Spleen (tissue), 7 donors: ENCODE data around the gene ZSCAN18.

Source experiments
- CTCF ChIP-seq, 11 experiments: fragments of 200-600 bp in 7 of 11; fragments of 450-650 bp in 4 of 11; sonication (generic) in 4 of 11; IDR thresholded peaks in 8 of 11; conservative IDR thresholded peaks in 3 of 11; 1 replicate in 7 of 11; 2 replicates in 4 of 11; pipeline versions ENCODE4 v1.4.0 to v1.8.0; 2016 to 2021; ENCODE audit warnings: antibody characterized with exemption in 11 of 11, inconsistent platforms in 4 of 11, mild to moderate bottlenecking in 1 of 11
- POLR2A ChIP-seq, 3 donors: fragments of 450-650 bp; IDR thresholded peaks; one replicate each; pipeline ENCODE4 v1.5.1; 2017; ENCODE audit warnings: antibody characterized with exemption in 3 of 3, mild to moderate bottlenecking in 1 of 3
- POLR2AphosphoS5 ChIP-seq, 3 donors: sonication (generic); formaldehyde crosslinking; IDR thresholded peaks; one replicate each; pipeline ENCODE4 v1.5.1; 2017; ENCODE audit warnings: antibody characterized with exemption in 3 of 3
- donor health status: DM: no; HTN: no; CAD: no; lungs with moderate emphysema.
- donor health status: DM: no; HTN: no; CAD: no.
- donor health status: DM: no; HTN: no; CAD: no.

DNA sequence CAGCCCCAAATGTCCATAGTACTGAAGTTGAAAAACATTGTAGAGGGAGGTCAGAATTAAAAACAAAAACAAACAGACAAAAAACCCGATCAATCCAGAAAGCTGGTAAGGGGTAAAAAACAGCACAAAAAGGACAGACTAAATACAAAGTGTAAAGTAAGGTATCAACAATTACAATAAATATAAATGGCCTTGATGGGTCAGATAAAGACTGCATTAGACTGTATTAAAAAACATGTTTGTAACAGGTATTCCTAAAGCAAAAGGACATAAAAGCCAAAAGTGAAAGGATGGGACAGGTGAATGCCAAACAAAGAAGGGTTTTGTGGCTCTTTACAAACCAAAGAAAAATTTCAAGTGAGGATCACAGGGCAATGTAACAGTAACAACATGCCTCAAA is 36.2 kb upstream of the ZSCAN18 start:
- TF ChIP-seq CTCF (IDR thresholded peaks at IDR 0.05 in 8 of 11, conservative IDR thresholded peaks at IDR 0.05 in 3 of 11) (no peak), POLR2A (IDR thresholded peaks at IDR 0.05) (no peak), POLR2AphosphoS5 (IDR thresholded peaks at IDR 0.05) (no peak)
